Measurements from ENCODE around the gene DIAPH3.

GRCh38 chr13:59746291-59746962 lies 417.3 kb downstream of the DIAPH3 start:
- TF ChIP-seq POLR2A (IDR thresholded peaks at IDR 0.05) (no peak), CTCF (IDR thresholded peaks at IDR 0.05) (no peak)
